HG02943 (cell line): ENCODE data around the gene TUSC2.

ENCODE experiments used
- ATAC-seq: cut with Tn5 transposase; IDR thresholded peaks from one replicate; pipeline ENCODE4 v1.9.1; 2021; ENCODE audit warnings: mild to moderate bottlenecking, low read depth, moderate library complexity; ENCODE audit not compliant: unreplicated experiment

Gene TUSC2

GRCh38 chr3:50327943-50328691 is at the start of gene TUSC2:
Gene TUSC2, minus strand, starts transcription at chr3:50328223. Its CDS starts 124 bp downstream, at chr3:50328099.
- ATAC-seq = peak; percentile 87

- no peak for ATAC-seq
Observed at GRCh38 chr3:50375258-50375931, 47.4 kb upstream of the TUSC2 start.

- ATAC-seq = no peak
Observed at GRCh38 chr3:50374363-50375257, 46.6 kb upstream of the TUSC2 start.

- ATAC-seq = no peak
Observed at GRCh38 chr3:50373146-50374051, 45.4 kb upstream of the TUSC2 start.

GRCh38 chr3:50372349-50372748 is 44.3 kb upstream of the TUSC2 start:
- no peak for ATAC-seq

- ATAC-seq = no peak
Observed at GRCh38 chr3:50371133-50371685, 43.2 kb upstream of the TUSC2 start.

- no peak for ATAC-seq
Observed at GRCh38 chr3:50370594-50370993, 42.6 kb upstream of the TUSC2 start.

GRCh38 chr3:50369012-50369670 is 41.1 kb upstream of the TUSC2 start:
- ATAC-seq = no peak

- no peak for ATAC-seq
Observed at GRCh38 chr3:50365842-50366220, 37.8 kb upstream of the TUSC2 start.

- peak; percentile 73 for ATAC-seq
Observed at GRCh38 chr3:50365080-50365841, 37.2 kb upstream of the TUSC2 start.

GRCh38 chr3:50364573-50365079 is 36.6 kb upstream of the TUSC2 start:
- no peak for ATAC-seq

- ATAC-seq = peak; percentile 23
Observed at GRCh38 chr3:50359760-50360110, 31.7 kb upstream of the TUSC2 start.

- peak; percentile 98 for ATAC-seq
Observed at GRCh38 chr3:50358911-50359759, 31.1 kb upstream of the TUSC2 start, which contains the start of gene TMEM115. Gene TMEM115, minus strand, starts transcription at chr3:50359521. Its CDS starts 458 bp downstream, at chr3:50359063.

GRCh38 chr3:50358355-50358910 is 30.4 kb upstream of the TUSC2 start:
- no peak for ATAC-seq

GRCh38 chr3:50357481-50357880 is 29.5 kb upstream of the TUSC2 start:
- no peak for ATAC-seq

GRCh38 chr3:50356553-50356952 is 28.5 kb upstream of the TUSC2 start:
- no peak for ATAC-seq
